SK-N-SH (cell line): ENCODE measurements around the gene STRN. TPM values are rescaled to one million over a fixed set of nuclear protein-coding genes. Genes with fewer than 3 reads are reported as not detected.
"Not testable (repeated sequence)": the region's sequence is repeated elsewhere in the genome, so short reads cannot be mapped to it uniquely, and the experiment has no call there.

Source experiments
- CTCF ChIA-PET: fragments of 300-600, 350-600 bp; formaldehyde crosslinking; extraction: SDS; loops from one replicate; lab custom pipeline; 2021; lab: Yijun Ruan, JAX
- POLR2A ChIA-PET: fragments of 350-600 bp; sonication (Branson Sonifier 250); formaldehyde crosslinking; extraction: SDS; loops from one replicate; lab custom pipeline; 2020; ENCODE audit warnings: antibody characterized with exemption, inconsistent platforms; lab: Yijun Ruan, JAX
- DNase-seq: peaks from one replicate; pipeline ENCODE4 v3.0.0; 2012
- H2AFZ ChIP-seq: fragments of 200-600 bp; sonication (generic); 2 replicates; pipeline ENCODE4 v1.8.1; 2016; ENCODE audit warnings: antibody characterized with exemption, mild to moderate bottlenecking, low read depth
- H3F3A ChIP-seq: fragments of 200-600 bp; sonication (generic); replicated peaks from 2 replicates; pipeline ENCODE3; 2016; ENCODE audit warnings: antibody characterized with exemption, mild to moderate bottlenecking; ENCODE audit not compliant: insufficient read depth
- H3K27ac ChIP-seq, 2 experiments: fragments of 200-500 bp in 1 of 2; fragments of 200-600 bp in 1 of 2; sonication (Bioruptor generic) in 1 of 2; sonication (generic), shearing (Covaris generic) in 1 of 2; 2 replicates each; pipeline versions ENCODE4 v1.5.1 to v1.6.1; 2014 to 2016; ENCODE audit warnings: low read depth in 2 of 2, inconsistent platforms in 1 of 2, low read length in 1 of 2, mild to moderate bottlenecking in 1 of 2, mixed read lengths in 1 of 2
- H3K27me3 ChIP-seq: fragments of 200-600 bp; sonication (generic), shearing (Covaris generic); 2 replicates; pipeline ENCODE4 v1.6.1; 2016; ENCODE audit warnings: mixed run types; ENCODE audit not compliant: insufficient read depth
- H3K36me3 ChIP-seq, 2 experiments: fragments of 200-500 bp in 1 of 2; fragments of 200-600 bp in 1 of 2; sonication (Bioruptor generic) in 1 of 2; sonication (generic) in 1 of 2; replicated peaks in 1 of 2; 2 replicates each; pipeline versions ENCODE3 to v1.5.1; 2014 to 2016; ENCODE audit warnings: low read length in 1 of 2, mild to moderate bottlenecking in 1 of 2; ENCODE audit not compliant: insufficient read depth in 2 of 2, control insufficient read depth in 1 of 2
- H3K4me1 ChIP-seq, 2 experiments: fragments of 200-500 bp in 1 of 2; fragments of 200-600 bp in 1 of 2; sonication (Bioruptor generic) in 1 of 2; sonication (generic), shearing (Covaris generic) in 1 of 2; 2 replicates each; pipeline versions ENCODE4 v1.5.1 to v1.6.1; 2014 to 2016; ENCODE audit warnings: low read depth in 1 of 2, low read length in 1 of 2, mixed run types in 1 of 2; ENCODE audit not compliant: insufficient read depth in 2 of 2, control insufficient read depth in 1 of 2
- H3K4me2 ChIP-seq: fragments of 200-600 bp; sonication (generic), shearing (Covaris generic); 2 replicates; pipeline ENCODE4 v1.6.1; 2017; ENCODE audit warnings: mixed run types
- H3K4me3 ChIP-seq, 2 experiments: fragments of 200-500 bp in 1 of 2; fragments of 200-600 bp in 1 of 2; sonication (Bioruptor generic) in 1 of 2; sonication (generic), shearing (Covaris generic) in 1 of 2; 2 replicates each; pipeline versions ENCODE4 v1.5.1 to v1.8.1; 2014 to 2016; ENCODE audit warnings: low read depth in 2 of 2, inconsistent platforms in 1 of 2, low read length in 1 of 2, mild to moderate bottlenecking in 1 of 2, mixed read lengths in 1 of 2, moderate library complexity in 1 of 2
- H3K79me2 ChIP-seq: fragments of 200-600 bp; sonication (generic); 2 replicates; pipeline ENCODE4 v1.8.1; 2017; ENCODE audit warnings: mild to moderate bottlenecking; ENCODE audit not compliant: insufficient read depth
- H3K9ac ChIP-seq: fragments of 200-600 bp; sonication (generic); 2 replicates; pipeline ENCODE4 v1.6.1; 2017; ENCODE audit warnings: mixed run types
- H3K9me2 ChIP-seq: fragments of 200-600 bp; sonication (generic); 2 replicates; pipeline ENCODE4 v1.6.1; 2017; ENCODE audit warnings: mixed run types
- H3K9me3 ChIP-seq: fragments of 200-600 bp; sonication (generic); 2 replicates; pipeline ENCODE4 v1.6.1; 2017; ENCODE audit warnings: mixed run types, mild to moderate bottlenecking, moderate library complexity
- H4K20me1 ChIP-seq: fragments of 200-600 bp; sonication (generic); 2 replicates; pipeline ENCODE4 v1.6.1; 2017; ENCODE audit warnings: mild to moderate bottlenecking, mixed run types; ENCODE audit not compliant: insufficient read depth
- CHD2 ChIP-seq: fragments of 150-350 bp; IDR thresholded peaks from 2 replicates; pipeline ENCODE4 v1.6.1; 2018; ENCODE audit warnings: low read length; ENCODE audit not compliant: partially characterized antibody
- FOSL2 ChIP-seq: IDR thresholded peaks from 2 replicates; pipeline ENCODE4 v1.4.0; 2012; ENCODE audit warnings: low read depth, mild to moderate bottlenecking, moderate library complexity, borderline replicate concordance
- FOXM1 ChIP-seq: IDR thresholded peaks from 2 replicates; pipeline ENCODE4 v1.4.0; 2012; ENCODE audit warnings: low read depth, mild to moderate bottlenecking
- GABPA ChIP-seq: IDR thresholded peaks from 2 replicates; pipeline ENCODE4 v1.4.0; 2012; ENCODE audit warnings: low read depth, mild to moderate bottlenecking
- JUND ChIP-seq: IDR thresholded peaks from 2 replicates; pipeline ENCODE4 v1.4.0; 2012
- MEF2A ChIP-seq: IDR thresholded peaks from 2 replicates; pipeline ENCODE4 v1.4.0; 2012; ENCODE audit warnings: low read depth, borderline replicate concordance
- NFIC ChIP-seq: IDR thresholded peaks from 2 replicates; pipeline ENCODE4 v1.4.0; 2012; ENCODE audit warnings: borderline replicate concordance
- NRF1 ChIP-seq: IDR thresholded peaks from 2 replicates; pipeline ENCODE4 v1.6.1; 2012; ENCODE audit warnings: low read depth, mild to moderate bottlenecking, low read length
- POLR2AphosphoS5 ChIP-seq: IDR thresholded peaks from 2 replicates; pipeline ENCODE4 v1.6.1; 2012; ENCODE audit warnings: low read depth, low read length
- RAD21 ChIP-seq: IDR thresholded peaks from 2 replicates; pipeline ENCODE4 v1.6.1; 2012; ENCODE audit warnings: mild to moderate bottlenecking, low read length
- RCOR1 ChIP-seq: fragments of 150-350 bp; IDR thresholded peaks from 2 replicates; pipeline ENCODE4 v1.6.1; 2017; ENCODE audit warnings: antibody characterized with exemption, low read length
- RFX5 ChIP-seq: IDR thresholded peaks from 2 replicates; pipeline ENCODE4 v1.6.1; 2012; ENCODE audit warnings: mild to moderate bottlenecking, improper control_type of control experiment, low read length
- RXRA ChIP-seq: IDR thresholded peaks from 2 replicates; pipeline ENCODE4 v1.4.0; 2012; ENCODE audit warnings: low read depth, mild to moderate bottlenecking, borderline replicate concordance
- SMC3 ChIP-seq: IDR thresholded peaks from 2 replicates; pipeline ENCODE4 v1.6.1; 2012; ENCODE audit warnings: low read depth, low read length, improper control_type of control experiment
- TCF12 ChIP-seq: IDR thresholded peaks from 2 replicates; pipeline ENCODE4 v1.4.0; 2012
- USF1 ChIP-seq: IDR thresholded peaks from 2 replicates; pipeline ENCODE4 v1.4.0; 2012; ENCODE audit warnings: low read depth, borderline replicate concordance
- USF2 ChIP-seq: fragments of 150-350 bp; IDR thresholded peaks from 2 replicates; pipeline ENCODE4 v1.6.1; 2017; ENCODE audit warnings: antibody characterized with exemption, low read length, low read depth, borderline replicate concordance
- WGBS: methylation state at CpG from one replicate; pipeline ENCODE4 v1.1.6; 2017; ENCODE audit warnings: low lambda C conversion rate; 5-methylcytosine and 5-hydroxymethylcytosine counted together
- polyA plus RNA-seq, 3 experiments: library from polyadenylated mRNA; depleted of rRNA; stranded (reverse); fragments of >200 nt; gene quantifications; 2 replicates each; pipeline ENCODE4 v1.2.3, GENCODE V29; 2012
- TF ChIP-seq, protein P1 (sequence below): fragments of 200-600 bp; sonication (generic); IDR thresholded peaks from 2 replicates; pipeline ENCODE4 v1.6.1; 2017; ENCODE audit warnings: antibody characterized with exemption, mild to moderate bottlenecking, moderate library complexity

STRN gene
- polyA plus RNA-seq, 1 of the 3 experiments (the other 2 are of a cell fraction), result 4.8 TPM

DNA sequence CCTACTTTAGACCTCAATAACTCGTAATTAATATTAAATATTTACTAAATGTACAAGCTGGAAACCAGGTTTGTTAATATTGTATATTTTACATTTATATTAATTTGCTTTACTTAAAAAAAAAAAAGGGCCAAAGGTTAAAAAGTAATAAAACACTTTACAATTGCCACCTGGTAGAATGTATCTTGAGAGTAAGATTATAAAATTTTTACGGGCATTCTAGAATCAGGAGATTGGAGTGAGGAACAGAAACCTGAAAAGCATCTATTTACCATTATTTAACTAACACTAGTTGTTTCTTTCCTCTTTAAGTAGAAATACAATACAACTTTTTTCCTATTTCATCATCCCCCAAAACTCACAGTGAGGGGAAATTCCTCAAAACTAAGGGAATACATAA, 15.6 kb upstream of the STRN start:
- POLR2A ChIA-PET, result no interaction called here
- no peak overlapping the region for H2AFZ ChIP-seq
- no peak overlapping the region for H3K27ac ChIP-seq
- TF ChIP-seq JUND, result no peak
- no peak for TF ChIP-seq GABPA
- TF ChIP-seq TCF12, result no peak
- TF ChIP-seq RFX5, result no peak
- TF ChIP-seq NFIC, result no peak
- TF ChIP-seq USF1, result no peak
- TF ChIP-seq RXRA, result no peak
- TF ChIP-seq, all 33 proteins: peak for 0
- Histone ChIP-seq H3K9me2 (no peaks in the 10 kb centered on the region), H3K4me3 (no peak overlapping the region), H3F3A (no peaks in the 10 kb centered on the region), H3K4me2 (no peak overlapping the region), H3K79me2 (no peaks in the 10 kb centered on the region), H3K9me3 (no peaks in the 10 kb centered on the region), H3K4me1 (no peaks in the 10 kb centered on the region), H3K27me3 (no peaks in the 10 kb centered on the region), H3K36me3 (peaks cover 8 to 37% of the 10 kb centered on the region in 2 experiments), H3K9ac (no peak overlapping the region), H4K20me1 (no peaks in the 10 kb centered on the region)
- 97% methylated on average over 2 of the region's 2 CpGs for WGBS
- CTCF ChIA-PET, result interaction anchor here (0.8 to 1.5 kb wide), 4 partner anchors 9 to 186 kb away, joined by 3 to 5 read pairs (median 4); no protein-coding TSS in a partner anchor
- DNase-seq, result no peak

DNA sequence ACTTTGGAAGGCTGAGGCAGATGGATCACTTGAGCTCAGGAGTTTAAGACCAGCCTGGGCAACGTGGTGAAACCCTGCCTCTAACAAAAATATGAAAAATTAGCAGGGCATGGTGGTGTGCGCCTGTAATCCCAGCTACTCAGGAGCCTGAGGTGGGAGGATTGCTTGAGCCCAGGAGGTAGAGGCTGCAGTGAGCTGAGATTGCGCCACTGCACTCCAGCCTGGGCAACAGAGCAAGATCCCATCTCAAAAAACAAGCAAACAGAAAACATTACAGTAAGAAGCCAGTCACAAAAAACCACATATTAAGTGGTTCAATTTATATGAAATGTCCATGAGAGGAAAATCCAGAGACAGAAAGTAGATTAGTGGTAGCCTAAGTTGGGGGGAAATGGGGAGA, 12.7 kb upstream of the STRN start:
- H2AFZ ChIP-seq, H3K4me1 ChIP-seq, H3K79me2 ChIP-seq, CTCF ChIA-PET, H3K4me2 ChIP-seq, H3K9ac ChIP-seq, H3K9me3 ChIP-seq, H3K9me2 ChIP-seq, DNase-seq, POLR2A ChIA-PET, H3K4me3 ChIP-seq, H3K27me3 ChIP-seq, H4K20me1 ChIP-seq, H3F3A ChIP-seq, H3K27ac ChIP-seq: not testable (repeated sequence)
- H3K36me3 ChIP-seq, result peaks cover 8 to 23% of the 10 kb centered on the region in 2 experiments
- WGBS, result 98% methylated on average over 3 of the region's 3 CpGs

DNA sequence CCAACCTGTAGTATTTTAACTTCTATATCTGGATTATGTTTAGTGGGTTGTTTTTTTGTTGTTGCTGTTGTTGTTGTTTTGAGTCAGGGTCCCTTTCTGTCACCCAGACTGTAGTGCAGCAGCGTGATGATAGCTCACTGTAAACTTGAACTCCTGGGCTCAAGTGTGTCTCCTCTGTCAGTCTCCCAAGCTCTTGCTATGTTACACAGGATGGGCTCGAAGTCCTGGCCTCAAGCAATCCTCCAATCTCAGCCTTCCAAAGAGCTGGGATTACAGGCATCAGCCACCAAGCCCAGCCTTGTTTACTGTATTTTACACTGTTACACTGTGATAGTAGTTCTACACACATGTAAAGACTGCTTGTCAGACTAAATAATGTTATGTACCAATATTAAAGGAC, 9.7 kb upstream of the STRN start:
- 88% methylated on average over 2 of the region's 2 CpGs for WGBS

More for the DNA sequence above, 9.7 kb upstream of the STRN start:
- TF ChIP-seq USF1 (no peak), RAD21 (no peak), CHD2 (no peak), MEF2A (no peak), NRF1 (no peak), USF2 (no peak), SMC3 (no peak), RCOR1 (no peak), JUND (no peak), FOXM1 (no peak), POLR2AphosphoS5 (no peak), FOSL2 (no peak), NFIC (no peak)
- TF ChIP-seq, protein P1, sequence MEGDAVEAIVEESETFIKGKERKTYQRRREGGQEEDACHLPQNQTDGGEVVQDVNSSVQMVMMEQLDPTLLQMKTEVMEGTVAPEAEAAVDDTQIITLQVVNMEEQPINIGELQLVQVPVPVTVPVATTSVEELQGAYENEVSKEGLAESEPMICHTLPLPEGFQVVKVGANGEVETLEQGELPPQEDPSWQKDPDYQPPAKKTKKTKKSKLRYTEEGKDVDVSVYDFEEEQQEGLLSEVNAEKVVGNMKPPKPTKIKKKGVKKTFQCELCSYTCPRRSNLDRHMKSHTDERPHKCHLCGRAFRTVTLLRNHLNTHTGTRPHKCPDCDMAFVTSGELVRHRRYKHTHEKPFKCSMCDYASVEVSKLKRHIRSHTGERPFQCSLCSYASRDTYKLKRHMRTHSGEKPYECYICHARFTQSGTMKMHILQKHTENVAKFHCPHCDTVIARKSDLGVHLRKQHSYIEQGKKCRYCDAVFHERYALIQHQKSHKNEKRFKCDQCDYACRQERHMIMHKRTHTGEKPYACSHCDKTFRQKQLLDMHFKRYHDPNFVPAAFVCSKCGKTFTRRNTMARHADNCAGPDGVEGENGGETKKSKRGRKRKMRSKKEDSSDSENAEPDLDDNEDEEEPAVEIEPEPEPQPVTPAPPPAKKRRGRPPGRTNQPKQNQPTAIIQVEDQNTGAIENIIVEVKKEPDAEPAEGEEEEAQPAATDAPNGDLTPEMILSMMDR, result no peak
- H3K9me2 ChIP-seq, result no peaks in the 10 kb centered on the region
- no peaks in the 10 kb centered on the region for H3K79me2 ChIP-seq
- no peak for DNase-seq
- no peaks in the 10 kb centered on the region for H3K4me1 ChIP-seq
- no peak overlapping the region for H3K4me2 ChIP-seq
- H3K4me3 ChIP-seq, result no peak overlapping the region
- ChIA-PET CTCF (interaction anchor here (0.9 kb wide), 1 partner anchor 17 kb away, joined by 3 read pairs; no protein-coding TSS in a partner anchor), POLR2A (interaction anchor here (1.2 kb wide), 1 partner anchor 10 kb away, joined by 3 read pairs; the partner anchor contains the start of gene STRN)
- no peaks in the 10 kb centered on the region for H3K9me3 ChIP-seq
- peaks cover 7% of the 10 kb centered on the region for H3F3A ChIP-seq
- H3K27ac ChIP-seq, result no peak overlapping the region
- peaks cover 2 to 16% of the 10 kb centered on the region in 2 experiments for H3K36me3 ChIP-seq
- no peaks in the 10 kb centered on the region for H3K27me3 ChIP-seq
- H2AFZ ChIP-seq, result no peak overlapping the region
- H4K20me1 ChIP-seq, result no peaks in the 10 kb centered on the region
- H3K9ac ChIP-seq, result no peak overlapping the region
